Stimulated activated CD4-positive, alpha-beta T cell treated with anti-CD3 and anti-CD28 coated beads, Interleukin-4, amount 100 ng/mL, for 24 hours (primary cell): Measurements from ENCODE around the gene MEGF6.

ENCODE experiments used
- DNase-seq: peaks from one replicate; pipeline ENCODE4 v3.0.0-alpha.2; 2020

The MEGF6 gene

DNA sequence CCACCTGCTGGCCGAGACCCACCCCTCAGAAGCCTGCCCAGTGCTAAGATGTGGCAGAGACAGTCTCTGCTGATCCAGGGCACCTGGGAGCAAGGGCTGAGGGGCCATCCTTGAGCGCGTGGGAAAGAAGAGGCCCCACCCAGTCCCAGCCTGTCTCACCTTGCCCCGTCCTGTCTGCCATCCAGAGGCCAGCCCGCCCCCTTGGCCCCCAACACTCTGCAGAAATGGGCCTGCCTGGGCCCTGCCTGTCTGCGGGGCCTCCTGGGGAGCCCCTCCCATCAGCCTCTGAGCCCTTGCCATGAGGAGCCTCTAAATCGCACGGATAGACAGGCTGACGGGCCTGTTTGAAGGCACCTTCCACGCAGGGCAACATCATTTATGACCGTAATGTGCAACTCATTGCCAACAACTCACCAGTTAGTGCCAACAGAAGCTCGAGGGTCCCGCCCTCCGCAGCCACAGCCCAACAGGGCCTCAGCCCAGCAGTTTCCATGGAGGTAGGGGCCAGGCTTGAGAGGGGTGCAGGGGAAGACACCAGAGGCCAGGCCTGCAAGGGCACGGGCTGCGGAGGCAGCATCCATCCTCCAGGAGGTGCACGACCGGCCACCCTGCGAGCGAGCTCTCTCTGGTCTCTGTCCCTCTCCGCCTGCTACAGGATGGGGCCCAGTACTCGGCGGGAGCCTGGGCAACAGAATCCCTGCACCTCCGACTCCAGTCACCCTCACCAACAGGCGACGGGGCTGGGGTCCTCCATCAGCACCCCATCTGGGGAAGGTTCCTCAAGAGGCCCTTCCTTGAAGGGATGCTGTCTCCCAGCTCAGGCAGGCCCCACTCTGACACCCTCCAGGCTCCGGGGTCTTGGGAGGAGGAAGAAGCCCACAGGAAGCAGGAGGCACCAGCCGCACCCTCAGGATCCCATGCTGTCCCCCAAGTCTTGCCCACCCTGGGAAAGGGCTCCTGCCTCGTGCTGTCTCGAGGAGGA, 78.0 kb downstream of the MEGF6 start:
- no peak for DNase-seq

DNA sequence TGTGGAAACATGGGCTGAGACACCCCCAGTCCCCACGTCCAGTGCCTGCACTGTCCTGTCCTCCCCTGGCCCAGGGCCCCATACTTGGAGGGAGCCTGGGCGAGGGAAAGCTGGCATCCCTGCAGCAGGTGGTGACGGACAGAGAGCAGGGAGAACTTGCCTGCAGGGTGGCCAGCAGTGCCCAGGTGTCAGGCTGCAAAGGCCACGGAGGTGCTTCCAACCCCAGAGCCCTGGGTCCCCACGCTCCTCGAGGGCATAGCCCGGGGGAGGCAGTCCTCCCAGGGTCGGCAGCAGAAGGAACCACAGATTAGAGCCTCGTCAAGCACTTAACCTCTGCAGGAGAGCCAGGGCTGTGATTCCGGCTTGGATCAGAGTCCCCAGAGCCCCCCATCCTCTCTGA, 79.4 kb downstream of the MEGF6 start:
- no peak for DNase-seq

GRCh38 chr1:3530926-3531818, 80.1 kb downstream of the MEGF6 start:
- DNase-seq, result peak; percentile 74

GRCh38 chr1:3530086-3530925, 81.0 kb downstream of the MEGF6 start:
- DNase-seq, result no peak

GRCh38 chr1:3529099-3529729, 82.1 kb downstream of the MEGF6 start:
- DNase-seq, result no peak

- no peak for DNase-seq
Observed at GRCh38 chr1:3527774-3528173, 83.5 kb downstream of the MEGF6 start.

- no peak for DNase-seq
Observed at GRCh38 chr1:3525551-3526482, 85.5 kb downstream of the MEGF6 start.

GRCh38 chr1:3524556-3525203, 86.6 kb downstream of the MEGF6 start:
- no peak for DNase-seq

- DNase-seq, result no peak
Observed at GRCh38 chr1:3523980-3524379, 87.3 kb downstream of the MEGF6 start.

DNA sequence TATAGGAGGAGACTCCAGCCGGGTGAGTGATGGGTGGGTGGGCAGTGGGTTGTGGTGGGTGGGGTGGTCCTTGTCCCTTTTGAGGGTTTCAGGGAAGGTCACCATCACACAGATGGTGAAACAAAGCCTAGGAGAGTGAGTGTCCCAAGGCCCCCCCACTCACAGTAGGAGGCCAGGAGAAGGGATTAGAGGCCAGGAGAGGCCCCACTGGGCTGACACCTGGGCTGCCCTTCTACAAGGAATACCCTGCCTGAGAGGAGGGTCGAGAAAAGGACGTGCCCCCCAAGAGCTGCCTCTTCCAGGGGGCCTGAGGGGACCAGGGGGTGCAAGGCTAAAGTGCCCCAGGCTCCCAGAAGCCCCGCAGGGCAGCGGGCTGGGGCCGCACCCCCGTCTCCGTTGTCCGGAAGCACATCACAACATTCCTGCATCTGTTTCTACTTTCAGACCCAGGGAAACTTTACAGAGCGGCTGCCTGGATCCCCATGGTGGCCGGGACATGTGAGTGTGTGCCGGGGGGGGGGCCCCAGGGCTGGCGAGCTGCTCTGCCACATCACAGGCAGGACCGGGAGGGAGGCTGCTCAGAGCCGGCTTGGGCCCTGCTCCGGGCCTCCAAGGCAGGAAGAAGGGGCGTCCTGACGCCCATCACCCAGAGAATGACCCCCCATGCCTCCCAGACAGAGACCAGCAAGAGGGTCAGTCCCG, 88.6 kb downstream of the MEGF6 start:
- DNase-seq, result no peak

- no peak for DNase-seq
Observed at GRCh38 chr1:3522112-3522511, 89.2 kb downstream of the MEGF6 start.

DNA sequence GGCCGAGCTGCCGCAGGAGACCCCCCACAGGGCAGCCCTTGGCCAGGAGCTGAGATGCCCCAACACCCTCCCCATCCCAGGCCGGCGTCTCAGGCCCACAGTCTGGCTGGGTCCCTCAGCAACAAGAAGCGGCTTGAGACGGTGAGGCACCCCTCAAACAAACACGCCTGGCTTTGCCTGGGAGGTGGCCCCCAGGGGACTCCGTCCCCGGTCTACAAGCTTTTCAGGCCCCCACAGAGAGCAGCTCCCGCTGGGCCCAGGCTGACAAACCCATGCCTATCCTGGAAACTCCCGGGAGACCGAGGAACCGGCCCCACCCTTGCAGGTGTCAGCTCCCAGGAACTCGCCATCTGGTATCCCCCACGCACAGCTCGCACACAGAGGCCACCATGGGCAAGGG, 89.9 kb downstream of the MEGF6 start:
- no peak for DNase-seq

DNA sequence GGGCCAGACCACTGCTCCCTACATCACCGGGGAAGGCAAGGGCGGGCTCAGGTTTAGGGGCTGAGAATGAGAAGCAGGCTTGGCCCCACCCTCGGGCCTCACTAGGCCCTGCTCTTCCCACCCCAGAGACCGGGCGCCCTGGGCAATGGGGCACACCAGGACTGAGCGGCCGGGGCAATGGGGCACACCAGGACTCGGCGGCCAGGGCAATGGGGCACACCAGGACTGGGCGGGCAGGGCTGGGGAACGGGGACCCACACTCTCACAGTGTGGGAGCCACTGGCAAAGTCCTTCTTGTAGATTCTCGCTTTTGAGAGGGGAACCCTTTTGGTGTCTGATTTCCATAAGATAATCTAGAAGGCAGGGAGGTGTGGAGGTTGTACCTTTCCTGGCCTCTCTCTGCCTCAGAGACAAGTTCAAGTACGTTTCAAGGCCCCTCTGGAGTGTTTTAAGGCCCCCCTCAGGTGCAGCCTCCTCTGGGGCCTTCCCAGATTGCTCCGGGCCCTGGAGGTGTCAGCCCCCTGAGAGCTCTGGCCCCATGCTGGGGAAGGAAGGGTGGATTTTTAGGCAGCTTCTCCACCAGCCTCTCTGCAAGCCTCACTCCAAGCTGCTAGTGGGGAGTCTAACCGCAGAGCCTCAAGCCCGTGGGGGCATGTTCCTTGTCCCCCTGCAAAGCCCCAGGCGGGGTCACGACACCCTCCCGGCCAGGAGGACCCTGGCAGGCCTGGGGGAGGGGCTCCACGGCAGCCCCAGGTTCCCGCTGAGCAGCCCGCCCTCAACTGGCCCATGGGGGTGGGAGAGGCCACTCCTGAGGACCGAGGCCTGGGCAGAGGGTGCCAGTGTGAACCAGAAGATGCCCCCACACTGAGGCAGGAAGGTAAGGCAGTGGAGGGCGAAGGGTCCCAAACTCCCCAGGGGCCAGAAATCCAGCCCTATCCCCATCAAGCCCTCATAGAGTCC, 90.6 kb downstream of the MEGF6 start:
- no peak for DNase-seq

DNA sequence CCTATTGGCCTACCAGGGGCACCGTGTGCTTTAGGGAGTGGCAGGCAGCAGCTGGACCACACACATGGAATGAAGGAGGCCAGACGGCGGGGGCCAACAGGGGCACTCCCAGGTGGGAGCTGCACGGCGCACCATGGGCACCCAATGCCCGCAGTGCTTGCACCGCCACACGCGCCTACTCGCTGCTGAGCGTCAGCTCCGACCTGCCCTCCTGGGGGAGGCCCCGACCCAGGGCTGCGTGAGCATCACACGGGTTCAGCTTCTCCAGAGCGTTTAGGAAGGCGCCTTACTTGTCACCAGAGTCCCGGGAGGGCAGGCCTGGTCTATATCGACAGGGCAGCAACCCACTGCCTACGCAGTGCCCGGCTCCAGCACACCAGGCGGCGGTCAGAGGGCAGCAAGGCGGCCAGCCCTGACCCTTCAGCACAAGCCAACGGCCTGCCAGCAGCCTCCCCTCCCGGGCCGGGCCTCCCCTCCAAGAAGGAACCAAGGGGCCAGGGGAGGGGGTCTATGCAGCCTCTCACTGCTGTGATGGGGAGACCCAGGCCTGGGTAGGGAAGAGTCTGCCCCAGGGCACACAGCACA, 91.9 kb downstream of the MEGF6 start:
- no peak for DNase-seq

DNA sequence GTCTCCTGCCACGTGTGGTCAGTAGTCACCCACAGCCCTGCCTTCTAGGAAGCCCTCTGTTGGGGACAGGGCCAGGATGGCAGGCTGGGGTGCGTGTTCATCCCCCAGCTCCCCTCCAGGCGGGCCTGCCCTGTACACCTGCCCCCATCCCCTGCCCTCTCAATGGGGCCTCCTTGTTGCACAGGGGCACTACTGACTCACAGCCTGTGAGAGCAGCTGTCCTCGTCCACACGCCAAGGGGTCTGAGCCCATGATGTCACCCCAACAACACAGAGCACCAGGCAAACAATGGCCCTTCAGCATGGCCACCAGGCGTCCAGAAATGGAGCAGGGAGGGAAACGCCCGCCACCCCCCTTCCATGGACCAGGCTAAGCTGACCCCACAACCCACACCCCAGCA, 92.6 kb downstream of the MEGF6 start:
- DNase-seq, result no peak

DNA sequence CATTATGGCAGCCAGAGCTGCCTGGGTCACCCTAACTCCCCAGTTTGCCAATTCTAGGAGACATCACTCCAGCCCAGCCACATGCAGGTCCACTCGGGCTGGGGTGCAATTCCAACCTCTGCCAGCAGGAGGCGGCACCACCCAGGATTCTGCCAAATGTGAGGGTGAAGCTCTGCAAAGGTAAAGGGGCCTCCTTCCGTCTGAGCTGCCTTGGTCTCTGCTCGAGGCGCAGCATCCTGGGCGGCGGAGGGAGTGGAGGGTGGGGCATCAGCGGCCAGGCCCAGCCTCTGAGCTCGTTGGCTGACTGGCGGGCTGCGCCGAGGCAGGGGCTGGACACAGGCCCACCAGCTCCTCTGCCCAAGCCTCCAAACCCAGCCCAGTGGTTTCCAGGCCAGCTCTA, 93.1 kb downstream of the MEGF6 start:
- DNase-seq, result peak; percentile 32

DNA sequence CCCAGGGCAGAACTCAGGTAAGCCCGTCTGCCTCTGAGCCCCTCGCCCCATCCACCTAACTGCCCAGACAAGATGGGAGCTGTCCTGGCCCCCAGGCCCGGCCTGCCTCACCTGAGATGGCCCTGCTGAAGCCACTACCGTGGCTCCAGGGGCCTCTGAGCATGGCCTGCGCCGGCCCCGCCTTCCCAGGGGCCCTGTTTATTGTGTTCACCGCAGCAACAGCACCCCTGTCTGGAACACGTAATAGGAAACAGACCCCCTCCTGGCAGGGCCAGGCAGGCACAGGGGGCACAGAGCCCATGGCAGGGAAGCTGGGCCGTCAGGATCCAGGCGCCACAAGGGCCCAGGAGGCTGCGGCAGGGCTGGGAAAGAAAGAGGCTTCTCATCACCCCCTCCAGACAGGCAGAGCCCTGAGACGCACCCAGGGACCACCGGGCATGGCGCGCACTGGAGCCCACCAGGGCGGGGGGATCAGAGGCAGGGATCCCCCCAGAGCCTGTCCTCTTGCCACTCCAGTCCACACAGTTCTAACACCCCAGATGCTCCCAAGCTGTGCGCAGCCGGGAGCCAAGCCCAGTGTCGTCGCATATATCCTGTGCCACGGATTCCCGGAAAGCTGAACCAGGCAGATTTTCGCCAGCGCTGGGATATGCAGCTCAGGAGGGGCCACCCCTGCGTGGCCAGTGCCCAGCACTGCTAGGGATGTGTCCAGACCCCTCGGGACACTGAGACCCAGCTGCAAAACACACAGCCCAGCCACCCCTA, 94.2 kb downstream of the MEGF6 start:
- no peak for DNase-seq

DNA sequence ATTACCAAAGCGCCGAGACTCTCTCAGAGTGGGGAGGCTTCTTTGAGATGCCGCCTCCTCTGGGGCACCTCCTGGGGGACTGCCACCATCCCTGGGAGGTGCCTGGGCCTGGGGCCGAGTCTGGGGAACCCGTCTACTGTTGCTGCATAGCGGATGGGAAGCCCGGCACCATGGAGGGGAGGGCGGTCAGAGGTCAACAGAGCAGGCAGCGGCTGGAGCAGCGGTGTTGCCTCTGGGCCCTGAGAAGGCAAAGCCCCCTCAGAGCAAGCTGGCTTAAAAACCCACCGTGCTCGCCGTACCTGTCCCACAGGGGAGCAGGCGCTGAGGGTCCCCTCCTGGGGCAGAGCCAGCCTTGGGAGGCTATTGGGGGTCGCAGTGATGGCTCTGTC, 94.8 kb downstream of the MEGF6 start:
- DNase-seq, result no peak
